ELF-1 (cell line): Measurements from ENCODE around the gene ZNF44.
"Not testable (repeated sequence)": the region's sequence is repeated elsewhere in the genome, so short reads cannot be mapped to it uniquely, and the experiment has no call there.

ENCODE experiments used
- DNase-seq: peaks from one replicate; pipeline ENCODE4 v3.0.0-alpha.2; 2016; ENCODE audit warnings: low read depth, low spot score

ZNF44 gene

GRCh38 chr19:12294249-12295158, at the start of gene ZNF44:
ZNF44 (minus strand) TSS chr19:12294883; CDS start chr19:12294694, 189 bp downstream.
- DNase-seq: peak; percentile 99

DNA sequence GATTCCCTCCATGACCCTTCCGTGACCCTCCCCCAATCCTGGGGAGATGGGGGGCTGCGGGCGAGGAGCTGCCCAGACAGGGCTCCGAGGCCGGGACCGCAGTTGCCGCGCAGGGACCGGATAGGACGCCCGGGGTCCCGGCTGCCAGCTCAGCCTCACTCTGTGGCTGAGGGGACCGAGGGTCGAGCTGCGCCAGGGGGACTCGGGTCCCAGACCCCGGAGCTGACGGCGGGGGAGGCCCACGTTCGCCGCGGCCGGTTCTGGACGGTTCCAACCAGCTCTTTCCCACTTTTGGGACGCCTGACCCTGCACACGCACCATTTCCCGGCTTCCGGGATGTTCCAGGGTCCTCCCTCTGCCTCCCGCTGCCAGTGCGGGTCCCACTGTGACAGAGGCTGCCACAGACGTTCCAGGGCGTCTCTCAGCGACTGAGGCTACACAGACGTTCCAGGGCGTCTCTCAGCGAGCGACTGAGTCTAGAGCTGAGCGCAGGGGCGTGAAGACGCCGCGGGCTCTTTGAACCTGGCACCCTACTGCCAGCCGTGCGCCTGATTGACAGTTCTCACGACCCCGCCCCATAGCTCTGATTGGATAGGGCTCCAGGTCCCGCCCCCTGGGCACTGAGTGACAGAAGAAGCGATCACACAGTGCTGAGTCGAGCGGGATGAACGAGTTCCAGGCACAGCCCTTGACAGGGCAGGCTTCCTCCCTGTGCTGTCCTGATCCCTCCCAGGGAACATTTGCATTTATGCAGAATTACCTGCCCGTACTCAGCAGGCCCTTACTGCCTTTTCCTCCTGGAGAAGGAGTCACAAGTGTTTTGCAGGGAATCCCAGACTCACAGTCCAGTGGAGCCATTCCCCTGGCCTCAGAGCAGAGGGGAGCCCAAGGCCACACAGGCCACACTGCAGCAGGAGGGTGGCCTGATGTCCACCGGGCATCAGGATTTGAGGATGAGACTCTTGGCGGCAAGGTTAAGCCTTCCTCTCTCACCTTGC, 38.8 kb upstream of the ZNF44 start, which contains the start of gene ZNF563:
Gene ZNF563 (minus strand): TSS at position 472 of the 998 bp plus-strand sequence. CDS start 151 bp downstream, at position 321.
- DNase-seq: peak; percentile 97

- no peak for DNase-seq
These were observed 36.7 kb upstream of the ZNF44 start for GRCh38 chr19:12331211-12331941.

- no peak for DNase-seq
These were observed 35.7 kb upstream of the ZNF44 start for GRCh38 chr19:12330340-12330739.

- DNase-seq: no peak
These were observed 31.0 kb upstream of the ZNF44 start for GRCh38 chr19:12325690-12326089.

DNA sequence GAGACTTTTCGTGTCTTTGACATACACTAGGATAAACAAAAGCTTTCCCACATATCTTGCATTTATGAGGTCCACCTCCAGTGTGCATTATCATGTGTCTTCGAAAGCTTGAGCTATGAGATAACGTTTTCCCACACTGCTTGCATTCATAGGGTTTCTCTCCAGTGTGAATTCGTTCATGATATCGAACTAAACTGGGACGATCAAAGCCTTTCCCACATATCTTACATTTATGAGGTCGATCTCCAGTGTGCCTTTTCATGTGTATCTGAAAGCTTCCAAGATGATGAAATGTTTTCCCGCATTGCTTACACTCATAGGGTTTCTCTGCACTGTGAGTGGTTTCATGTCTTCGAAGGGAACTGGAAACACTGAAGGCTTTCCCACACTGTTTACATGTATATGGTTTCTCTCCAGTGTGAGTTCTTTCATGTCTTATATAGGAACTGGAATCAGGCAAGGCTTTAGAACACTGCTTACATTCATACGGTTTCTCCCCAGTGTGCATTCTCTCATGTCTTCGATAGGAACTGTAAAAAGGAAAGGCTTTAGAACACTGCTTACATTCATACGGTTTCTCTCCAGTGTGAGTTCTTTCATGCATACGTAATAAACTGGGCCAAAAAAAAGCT, 24.2 kb upstream of the ZNF44 start:
- no peak for DNase-seq

- DNase-seq: no peak
These were observed 19.9 kb upstream of the ZNF44 start for GRCh38 chr19:12314553-12314952.

DNA sequence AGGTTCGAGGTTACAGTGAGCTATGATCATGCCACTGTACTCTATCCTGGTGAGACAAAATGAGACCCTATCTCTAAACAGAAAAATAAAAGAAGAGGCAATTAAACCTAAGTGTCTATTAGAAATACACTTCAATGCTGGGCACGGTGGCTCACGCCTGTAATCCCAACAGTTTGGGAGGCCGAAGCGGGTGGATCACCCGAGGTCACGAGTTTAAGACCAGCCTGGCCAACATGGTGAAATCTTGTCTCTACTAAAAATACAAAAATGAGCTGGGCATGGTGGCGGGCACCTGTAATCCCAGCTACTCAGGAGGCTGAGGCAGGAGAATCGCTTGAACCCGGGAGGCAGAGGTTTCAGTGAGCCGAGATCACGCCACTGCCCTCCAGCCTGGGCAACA, 14.2 kb upstream of the ZNF44 start:
- DNase-seq: not testable (repeated sequence)

DNA sequence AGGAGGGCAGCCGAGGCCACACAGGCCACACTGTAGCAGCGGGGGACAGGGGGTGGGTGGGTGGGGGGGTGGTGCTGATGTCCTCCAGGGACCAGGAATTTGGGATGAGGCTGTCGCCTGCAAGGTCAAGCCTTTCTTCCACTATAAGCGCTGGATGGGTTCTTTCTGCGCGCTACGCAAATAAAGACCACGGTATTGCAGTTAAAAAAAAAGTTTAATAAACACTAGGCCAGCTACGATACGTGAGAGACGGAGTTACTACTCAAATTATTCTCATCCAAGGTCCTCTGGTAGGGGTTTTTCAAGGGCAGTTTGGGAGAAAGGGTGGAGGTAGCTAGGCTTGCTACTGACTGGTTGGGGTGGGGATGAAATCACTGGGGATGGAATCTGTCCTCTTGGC, 508 bp upstream of the ZNF44 start:
- no peak for DNase-seq

DNA sequence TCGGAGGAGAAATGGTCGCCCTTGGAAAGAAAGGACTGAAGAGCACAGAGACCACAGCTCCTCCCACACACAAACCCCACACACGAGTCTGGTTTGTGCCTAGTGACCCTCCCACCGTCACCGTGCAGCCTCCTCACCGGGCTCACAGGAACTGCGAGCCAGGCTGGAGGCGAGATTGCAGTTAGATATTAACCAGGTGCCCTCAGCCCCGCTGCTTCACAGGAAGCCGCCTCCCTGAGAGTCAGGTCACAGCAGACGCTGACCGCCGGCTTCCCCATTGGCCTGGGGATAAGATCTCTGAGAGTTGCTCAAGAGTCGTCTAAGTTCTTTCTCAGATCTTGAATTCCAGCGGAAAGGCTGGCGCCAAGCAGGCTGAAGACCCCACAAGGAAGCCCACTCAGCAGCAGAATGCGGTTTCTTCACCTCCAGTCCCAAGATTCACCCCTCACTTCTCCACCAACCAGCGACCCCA, 870 bp downstream of the ZNF44 start:
- peak; percentile 93 for DNase-seq

GRCh38 chr19:12289790-12290065, 5.0 kb downstream of the ZNF44 start:
- DNase-seq: no peak

DNA sequence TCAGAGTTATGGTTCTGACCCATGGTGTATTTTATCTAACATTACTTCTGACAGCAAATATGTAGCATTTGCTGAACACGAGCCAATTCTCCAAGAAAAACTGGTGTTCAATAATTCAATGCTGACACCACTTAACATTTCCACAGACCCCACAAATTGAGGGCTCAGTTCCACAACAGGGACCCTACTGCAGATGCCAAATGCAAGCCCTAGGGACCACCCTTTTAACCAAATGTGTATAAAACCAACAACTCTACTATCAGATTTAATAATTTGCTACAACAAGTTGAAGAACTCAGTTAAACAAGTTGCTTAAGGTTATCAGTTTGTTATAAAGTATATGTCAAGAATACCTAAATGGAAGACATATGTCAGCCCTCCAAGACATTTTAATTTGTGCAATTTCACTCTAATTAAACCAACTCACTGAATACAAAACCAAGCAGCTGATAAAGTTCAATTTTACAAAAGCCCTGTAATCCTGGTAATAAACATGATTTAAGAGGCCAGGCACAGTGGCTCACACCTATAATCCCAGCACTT, 6.7 kb downstream of the ZNF44 start:
- DNase-seq: no peak

DNA sequence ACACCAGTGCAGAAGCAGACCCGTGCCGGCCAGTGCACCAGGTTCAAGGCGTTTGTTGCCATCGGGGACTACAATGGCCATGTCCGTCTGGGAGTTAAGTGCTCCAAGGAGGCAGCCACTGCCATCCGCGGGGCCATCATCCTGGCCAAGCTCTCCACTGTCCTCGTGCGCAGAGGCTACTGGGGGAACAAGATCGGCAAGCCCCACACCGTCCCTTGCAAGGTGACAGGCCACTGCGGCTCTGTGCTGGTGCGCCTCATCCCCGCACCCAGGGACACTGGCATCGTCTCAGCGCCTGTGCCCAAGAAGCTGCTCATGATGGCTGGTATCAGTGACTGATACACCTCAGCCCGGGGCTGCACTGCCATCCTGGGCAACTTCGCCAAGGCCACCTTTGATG, 10.1 kb downstream of the ZNF44 start:
- DNase-seq: no peak

- no peak for DNase-seq
These were observed 10.5 kb downstream of the ZNF44 start for GRCh38 chr19:12284226-12284625.

DNA sequence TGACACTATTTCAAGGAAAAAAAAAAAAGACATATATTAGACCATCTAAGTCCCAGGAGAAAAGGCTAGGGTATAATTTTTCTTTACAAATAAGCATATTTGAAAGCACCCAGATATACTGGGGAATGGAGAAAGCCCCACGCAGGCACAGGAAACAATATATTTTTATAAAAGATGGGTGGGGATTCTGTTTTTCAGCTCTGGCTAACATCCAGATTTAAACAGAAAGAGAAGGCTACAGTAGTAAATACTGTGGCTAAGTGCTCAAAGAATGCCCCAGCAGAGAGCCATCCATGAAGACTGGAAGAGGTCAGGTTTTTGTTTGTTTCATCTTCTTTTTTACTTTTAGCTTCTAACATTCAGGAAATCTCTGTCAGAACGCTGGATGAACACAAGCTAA, 16.0 kb downstream of the ZNF44 start:
- DNase-seq: no peak

- DNase-seq: no peak
These were observed 21.4 kb downstream of the ZNF44 start for GRCh38 chr19:12272980-12273901.

- no peak for DNase-seq
These were observed 22.3 kb downstream of the ZNF44 start for GRCh38 chr19:12272386-12272785.

DNA sequence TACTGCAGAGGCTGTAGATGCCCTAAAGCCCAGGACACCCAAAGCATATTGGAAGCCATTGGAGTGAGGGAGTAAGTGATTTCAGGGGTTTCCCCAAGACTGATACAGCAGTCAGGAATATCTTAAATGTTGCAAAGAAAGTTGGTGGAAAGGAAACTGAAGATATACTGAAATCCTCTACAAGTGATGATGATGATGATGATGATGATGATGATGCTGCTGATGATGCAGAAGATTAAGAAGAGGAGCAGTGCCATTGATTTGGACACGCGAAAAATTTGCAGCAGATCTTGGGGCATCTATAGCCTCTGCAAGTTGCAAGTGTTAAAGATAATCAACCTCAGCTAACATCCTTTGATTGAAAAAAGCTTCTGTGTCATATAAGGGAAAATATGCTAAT, 23.8 kb downstream of the ZNF44 start:
- DNase-seq: no peak

GRCh38 chr19:12265921-12266704, 28.6 kb downstream of the ZNF44 start:
- no peak for DNase-seq
